ENCODE measurements around the gene SCYGR3. TPM values are rescaled to one million over a fixed set of nuclear protein-coding genes. Genes with fewer than 3 reads are reported as not detected.

Gene SCYGR3
- total and polyA plus RNA-seq, 2 experiments from 2014 or later, result not detected

DNA sequence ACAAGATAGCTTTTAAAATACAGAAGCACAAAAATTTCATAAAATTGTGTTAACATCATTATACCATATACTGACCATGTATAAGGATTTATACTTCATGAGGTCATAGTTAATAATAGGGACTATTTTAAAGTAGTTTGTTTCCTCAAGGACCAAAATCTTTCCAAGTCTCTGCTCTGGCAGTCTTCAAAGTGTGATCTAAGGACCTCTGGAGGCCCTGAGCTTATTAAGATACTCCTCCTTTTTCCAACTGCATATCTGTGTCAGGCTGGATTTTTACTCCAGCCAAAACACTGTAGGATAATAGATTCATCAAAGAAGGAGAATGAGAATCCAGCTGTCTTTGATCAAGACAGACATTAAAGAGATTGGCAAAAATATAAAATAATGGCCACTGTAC is 17.6 kb downstream of the SCYGR3 start:
- H3K27ac ChIP-seq, result no peak overlapping the region
- no peaks in the 10 kb centered on the region for H3K9me3 ChIP-seq (ENCODE audit: low read depth)
- H3K4me3 ChIP-seq, result no peak overlapping the region
- no peak for DNase-seq (ENCODE audit: low read depth in 1 of 2, low spot score in 1 of 2)
- H3K4me1 ChIP-seq (ENCODE audit: low read depth), result no peaks in the 10 kb centered on the region
- TF ChIP-seq, protein P1, sequence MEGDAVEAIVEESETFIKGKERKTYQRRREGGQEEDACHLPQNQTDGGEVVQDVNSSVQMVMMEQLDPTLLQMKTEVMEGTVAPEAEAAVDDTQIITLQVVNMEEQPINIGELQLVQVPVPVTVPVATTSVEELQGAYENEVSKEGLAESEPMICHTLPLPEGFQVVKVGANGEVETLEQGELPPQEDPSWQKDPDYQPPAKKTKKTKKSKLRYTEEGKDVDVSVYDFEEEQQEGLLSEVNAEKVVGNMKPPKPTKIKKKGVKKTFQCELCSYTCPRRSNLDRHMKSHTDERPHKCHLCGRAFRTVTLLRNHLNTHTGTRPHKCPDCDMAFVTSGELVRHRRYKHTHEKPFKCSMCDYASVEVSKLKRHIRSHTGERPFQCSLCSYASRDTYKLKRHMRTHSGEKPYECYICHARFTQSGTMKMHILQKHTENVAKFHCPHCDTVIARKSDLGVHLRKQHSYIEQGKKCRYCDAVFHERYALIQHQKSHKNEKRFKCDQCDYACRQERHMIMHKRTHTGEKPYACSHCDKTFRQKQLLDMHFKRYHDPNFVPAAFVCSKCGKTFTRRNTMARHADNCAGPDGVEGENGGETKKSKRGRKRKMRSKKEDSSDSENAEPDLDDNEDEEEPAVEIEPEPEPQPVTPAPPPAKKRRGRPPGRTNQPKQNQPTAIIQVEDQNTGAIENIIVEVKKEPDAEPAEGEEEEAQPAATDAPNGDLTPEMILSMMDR (IDR thresholded peaks at IDR 0.05; ENCODE audit: low read depth, low read length), result no peak
- H3K27me3 ChIP-seq, result no peaks in the 10 kb centered on the region
- H3K36me3 ChIP-seq, result no peaks in the 10 kb centered on the region

DNA sequence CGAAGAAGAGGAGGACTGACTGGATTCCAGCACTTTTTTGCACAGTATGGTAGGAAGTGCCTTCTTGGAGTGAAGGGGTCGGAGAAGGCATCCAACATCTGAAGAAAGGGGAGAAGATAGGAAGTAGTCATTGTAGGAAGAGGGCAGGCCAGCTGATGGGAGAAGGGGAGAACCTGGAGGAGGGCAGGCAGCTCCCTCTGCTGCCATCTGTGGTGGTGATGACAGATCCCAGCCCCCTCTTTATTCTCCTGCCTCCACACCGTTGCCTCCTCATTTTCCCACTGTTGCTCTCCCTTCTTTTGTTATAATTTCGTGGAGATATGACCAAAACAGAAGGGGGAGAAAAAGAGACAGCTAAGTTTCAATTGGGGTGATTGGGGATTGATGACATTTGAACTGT is 18.8 kb downstream of the SCYGR3 start:
- H3K36me3 ChIP-seq, result no peaks in the 10 kb centered on the region
- H3K27me3 ChIP-seq, result no peaks in the 10 kb centered on the region
- H3K27ac ChIP-seq, result no peak overlapping the region
- no peak overlapping the region for H3K4me3 ChIP-seq
- no peaks in the 10 kb centered on the region for H3K4me1 ChIP-seq (ENCODE audit: low read depth)
- TF ChIP-seq, protein P1 (IDR thresholded peaks at IDR 0.05; ENCODE audit: low read depth, low read length), result no peak
- H3K9me3 ChIP-seq (ENCODE audit: low read depth), result no peaks in the 10 kb centered on the region
- DNase-seq (ENCODE audit: low read depth in 1 of 2, low spot score in 1 of 2), result no peak

- DNase-seq (ENCODE audit: low read depth in 1 of 2, low spot score in 1 of 2), result no peak
- Histone ChIP-seq H3K36me3 (no peaks in the 10 kb centered on the region), H3K4me3 (no peak overlapping the region), H3K9me3 (ENCODE audit: low read depth) (no peaks in the 10 kb centered on the region), H3K27me3 (no peaks in the 10 kb centered on the region), H3K4me1 (ENCODE audit: low read depth) (no peaks in the 10 kb centered on the region), H3K27ac (no peak overlapping the region)
- TF ChIP-seq, protein P1 (IDR thresholded peaks at IDR 0.05; ENCODE audit: low read depth, low read length), result no peak
Measured at GRCh38 chr2:227592694-227593387, 21.8 kb downstream of the SCYGR3 start.

- Histone ChIP-seq H3K36me3 (no peaks in the 10 kb centered on the region), H3K9me3 (ENCODE audit: low read depth) (no peaks in the 10 kb centered on the region), H3K27me3 (no peaks in the 10 kb centered on the region), H3K4me1 (ENCODE audit: low read depth) (no peaks in the 10 kb centered on the region), H3K27ac (no peak overlapping the region), H3K4me3 (no peak overlapping the region)
- TF ChIP-seq, protein P1 (IDR thresholded peaks at IDR 0.05; ENCODE audit: low read depth, low read length), result no peak
- DNase-seq (ENCODE audit: low read depth in 1 of 2, low spot score in 1 of 2), result no peak
Measured at GRCh38 chr2:227582369-227582768, 32.3 kb downstream of the SCYGR3 start.

DNA sequence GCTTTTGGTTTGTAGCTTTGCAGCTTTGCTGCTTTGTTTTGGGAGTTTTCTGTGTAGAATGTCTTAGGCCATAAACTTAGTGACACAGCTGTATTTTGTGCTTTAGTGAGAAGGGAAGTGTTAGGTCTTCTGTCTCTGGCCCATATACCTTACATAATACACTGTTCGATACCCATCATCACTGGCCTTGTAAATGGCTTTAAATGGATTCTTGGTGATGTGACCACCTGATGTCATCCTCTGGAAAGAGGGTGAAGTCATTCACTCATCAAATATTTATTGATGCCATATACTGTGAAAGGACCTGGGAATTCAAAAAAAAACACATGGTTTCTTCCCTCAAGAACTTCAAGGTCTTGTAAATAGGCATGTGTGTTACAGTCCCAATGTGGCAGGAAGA is 34.8 kb downstream of the SCYGR3 start:
- Histone ChIP-seq H3K4me3 (no peak overlapping the region), H3K27me3 (no peaks in the 10 kb centered on the region), H3K4me1 (ENCODE audit: low read depth) (no peaks in the 10 kb centered on the region), H3K36me3 (no peaks in the 10 kb centered on the region), H3K9me3 (ENCODE audit: low read depth) (no peaks in the 10 kb centered on the region), H3K27ac (no peak overlapping the region)
- TF ChIP-seq, protein P1 (IDR thresholded peaks at IDR 0.05; ENCODE audit: low read depth, low read length), result no peak
- no peak for DNase-seq (ENCODE audit: low read depth in 1 of 2, low spot score in 1 of 2)

Measured in cardiac muscle cell (in vitro differentiated cells and primary cell).